GM12874 (cell line): Measurements from ENCODE around the gene ZBED4.

ENCODE experiments used
- CTCF ChIP-seq: IDR thresholded peaks from 2 replicates; pipeline ENCODE4 v1.5.1; 2011; ENCODE audit warnings: low read depth, mild to moderate bottlenecking, control low read depth, low read length, moderate library complexity; ENCODE audit not compliant: insufficient read depth

ZBED4 gene

DNA sequence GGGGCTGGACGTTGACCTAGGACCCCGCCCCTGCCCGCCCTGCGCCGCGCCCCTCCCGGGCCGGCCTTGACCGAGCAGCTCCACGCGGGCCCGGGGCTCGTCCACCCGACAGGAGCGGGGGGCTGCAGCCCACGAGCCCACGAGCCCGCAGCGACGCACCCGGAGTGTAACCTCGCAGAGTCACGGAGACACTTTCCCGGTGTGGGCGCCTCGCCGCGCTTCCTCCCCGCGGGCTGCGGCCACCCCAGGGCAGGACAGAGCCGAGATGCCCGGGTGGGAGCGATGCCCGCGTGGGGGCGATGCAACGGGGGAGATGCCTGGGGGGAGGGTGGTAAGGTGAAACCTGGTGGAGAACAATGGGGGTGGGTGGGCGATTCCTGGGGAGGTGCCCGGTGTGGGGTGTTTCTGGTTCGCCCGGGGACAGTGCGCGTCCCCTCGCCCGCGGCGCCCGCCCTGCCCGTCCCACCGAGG, 4.9 kb upstream of the ZBED4 start:
- no peak for TF ChIP-seq CTCF

DNA sequence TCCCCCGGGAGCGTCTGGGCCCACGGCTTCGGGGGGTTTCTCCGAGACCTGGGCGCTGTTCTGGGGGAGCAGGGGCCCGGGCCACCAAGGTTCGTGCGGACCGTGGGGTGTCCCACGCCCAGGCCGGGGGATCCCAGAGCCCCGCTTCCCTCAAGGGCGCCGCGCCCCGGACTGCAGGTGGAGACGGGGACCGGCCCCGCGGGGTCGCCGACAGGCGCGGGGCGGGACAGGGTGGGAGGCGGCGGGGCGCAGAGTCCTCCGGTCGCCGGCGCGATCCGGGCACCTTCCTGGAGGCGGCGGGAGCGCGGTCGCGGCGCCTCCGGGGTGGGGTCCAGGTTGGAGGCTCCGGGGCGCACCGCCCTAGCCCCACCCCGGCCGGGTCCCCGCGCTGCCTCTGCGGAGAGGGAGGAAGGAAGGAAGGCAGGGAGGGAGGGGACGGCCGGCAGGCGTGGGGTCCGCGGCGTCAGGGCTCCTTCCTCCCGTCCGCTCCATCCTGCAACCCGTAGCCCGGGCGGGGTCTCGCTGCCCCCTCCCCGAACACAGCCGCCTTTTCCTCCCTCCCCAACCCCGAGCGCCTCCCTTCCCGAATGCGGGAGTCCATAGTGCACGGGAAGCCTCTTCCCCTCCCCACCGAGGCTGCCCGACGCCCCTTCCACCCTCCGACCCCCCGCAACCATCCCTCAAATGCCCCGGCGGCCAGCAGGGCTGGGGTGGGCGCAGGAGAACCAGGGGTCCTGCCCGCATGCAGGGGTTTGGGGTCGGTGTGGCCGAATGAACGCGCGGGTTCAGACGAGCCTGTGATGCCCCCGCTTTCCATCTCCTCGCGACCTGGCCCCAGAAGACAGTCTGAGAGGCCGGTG, 4.3 kb upstream of the ZBED4 start:
- TF ChIP-seq CTCF, result no peak

DNA sequence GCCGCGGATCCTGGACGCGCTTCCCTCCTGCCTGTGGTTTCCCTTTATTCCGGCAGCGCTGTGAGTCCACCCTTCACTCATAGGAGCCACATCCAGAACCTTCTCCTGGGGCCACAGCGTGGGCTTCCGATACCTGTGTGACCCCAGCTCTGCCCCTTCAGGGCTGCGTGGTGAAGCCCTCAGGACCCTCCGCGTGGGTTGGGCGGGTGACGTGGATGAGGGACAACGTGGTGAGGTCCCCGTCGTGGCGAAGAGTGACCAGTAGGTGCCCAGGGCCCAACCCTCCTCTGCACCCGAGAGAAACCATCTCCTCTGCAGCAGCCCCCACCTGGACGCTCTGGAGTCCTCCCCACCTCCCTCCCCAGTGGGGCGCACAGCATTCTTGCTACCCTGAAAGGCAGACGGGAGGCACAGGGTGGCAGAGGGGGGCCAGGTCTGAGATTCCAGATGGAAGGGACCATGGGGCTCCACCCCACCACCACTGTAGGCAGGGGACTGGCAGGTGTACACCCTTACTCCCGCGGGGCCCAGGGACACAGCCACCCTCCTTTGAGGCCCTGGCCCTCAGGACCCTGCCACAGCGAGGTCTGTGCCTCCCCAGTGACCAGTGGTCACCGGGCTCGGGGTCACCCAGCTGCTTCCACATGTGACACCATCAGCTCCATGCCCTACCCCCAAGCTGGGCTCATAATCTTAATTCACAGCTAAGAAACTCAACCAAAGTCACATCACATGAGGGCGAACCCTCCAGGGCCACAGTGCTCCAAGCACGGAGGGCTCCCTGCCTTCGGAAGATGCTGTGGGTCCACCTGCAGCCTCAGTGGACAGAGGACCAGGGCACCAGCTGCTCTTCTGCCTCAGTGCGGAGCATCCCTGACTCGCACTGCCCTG, 3.4 kb upstream of the ZBED4 start:
- no peak for TF ChIP-seq CTCF

GRCh38 chr22:49850959-49851802, 2.5 kb upstream of the ZBED4 start:
- no peak for TF ChIP-seq CTCF

DNA sequence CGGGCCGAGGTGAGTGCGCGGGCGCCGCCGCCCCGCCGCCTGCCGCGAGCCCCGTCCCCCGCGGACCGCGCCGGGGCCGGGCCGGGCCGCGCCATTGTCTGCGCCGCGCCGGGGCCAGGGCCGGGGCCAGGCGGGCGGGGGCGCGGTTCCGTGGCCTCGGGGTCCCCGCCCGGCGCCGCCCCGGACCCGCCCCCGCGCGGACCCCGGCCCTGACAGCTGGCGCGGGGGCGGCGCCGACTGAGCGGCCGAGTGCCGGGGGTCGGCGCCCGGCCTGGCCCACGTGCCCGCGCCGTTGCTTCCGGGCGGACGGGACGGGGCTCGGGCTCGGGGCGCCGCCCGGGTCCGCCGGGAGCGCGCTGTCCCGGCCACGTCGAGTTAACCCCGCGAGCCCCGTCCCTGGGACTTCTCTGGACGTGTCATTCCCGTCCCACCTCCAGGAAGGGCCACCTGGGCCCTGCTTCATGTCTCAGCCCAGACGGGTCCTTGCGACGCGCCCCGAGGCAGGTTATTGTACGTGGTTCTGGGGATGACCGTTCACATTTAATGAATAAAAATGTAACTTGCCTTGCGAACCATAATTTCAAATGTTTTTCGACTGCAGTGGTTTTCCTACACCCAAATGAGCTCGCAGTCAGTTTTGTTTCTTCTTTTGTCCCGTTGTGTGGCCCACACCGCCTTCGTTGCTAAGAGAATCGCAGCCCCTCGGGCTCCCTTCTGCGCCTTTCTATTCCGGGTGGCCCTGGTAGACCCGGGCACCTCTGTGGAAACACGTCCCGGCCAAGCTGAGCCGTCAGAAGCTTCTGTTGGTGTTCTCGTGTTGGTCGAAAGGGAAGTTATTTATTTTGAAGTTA, 562 bp downstream of the ZBED4 start:
- TF ChIP-seq CTCF, result no peak

- no peak for TF ChIP-seq CTCF
Observed at GRCh38 chr22:49855251-49855911, 1.7 kb downstream of the ZBED4 start.
